ENCODE data around the gene ATG14. TPM values are rescaled to one million over a fixed set of nuclear protein-coding genes. Genes with fewer than 3 reads are reported as not detected.

ATG14 gene
- total and polyA plus RNA-seq, 2 experiments from 2014 or later: 7.3 to 15.2 TPM

- Histone ChIP-seq H4K20me1 (replicated peaks; ENCODE audit: insufficient read depth) (0 out of 2 replicates have a peak, but pooled peaks cover 5% of the 10 kb centered on the region), H3K36me3 (ENCODE audit: insufficient read depth) (no peaks in the 10 kb centered on the region; the same call in 1 of the 2 replicates), H3K4me1 (ENCODE audit: insufficient read depth) (no peaks in the 10 kb centered on the region)
These were observed 92.9 kb downstream of the ATG14 start for GRCh38 chr14:55318694-55319093.

More at GRCh38 chr14:55318694-55319093, 92.9 kb downstream of the ATG14 start:
- Histone ChIP-seq H3K27me3 (ENCODE audit: insufficient read depth) (no peaks in the 10 kb centered on the region), H3K4me2 (no peak overlapping the region), H3F3A (replicated peaks; ENCODE audit: low read depth) (no peaks in the 10 kb centered on the region), H3K4me3 (no peak overlapping the region), H3K27ac (ENCODE audit: low read depth) (no peak overlapping the region), H3K79me2 (replicated peaks; ENCODE audit: insufficient read depth) (peaks cover 17% of the 10 kb centered on the region), H3K9me2 (ENCODE audit: insufficient read depth) (no peaks in the 10 kb centered on the region), H2AFZ (no peak overlapping the region)
- H3K27ac Mint-ChIP-seq: no peak overlapping the region
- no peaks in the 10 kb centered on the region for H3K4me1 Mint-ChIP-seq
- no peak for ATAC-seq
- TF ChIP-seq, protein P1, sequence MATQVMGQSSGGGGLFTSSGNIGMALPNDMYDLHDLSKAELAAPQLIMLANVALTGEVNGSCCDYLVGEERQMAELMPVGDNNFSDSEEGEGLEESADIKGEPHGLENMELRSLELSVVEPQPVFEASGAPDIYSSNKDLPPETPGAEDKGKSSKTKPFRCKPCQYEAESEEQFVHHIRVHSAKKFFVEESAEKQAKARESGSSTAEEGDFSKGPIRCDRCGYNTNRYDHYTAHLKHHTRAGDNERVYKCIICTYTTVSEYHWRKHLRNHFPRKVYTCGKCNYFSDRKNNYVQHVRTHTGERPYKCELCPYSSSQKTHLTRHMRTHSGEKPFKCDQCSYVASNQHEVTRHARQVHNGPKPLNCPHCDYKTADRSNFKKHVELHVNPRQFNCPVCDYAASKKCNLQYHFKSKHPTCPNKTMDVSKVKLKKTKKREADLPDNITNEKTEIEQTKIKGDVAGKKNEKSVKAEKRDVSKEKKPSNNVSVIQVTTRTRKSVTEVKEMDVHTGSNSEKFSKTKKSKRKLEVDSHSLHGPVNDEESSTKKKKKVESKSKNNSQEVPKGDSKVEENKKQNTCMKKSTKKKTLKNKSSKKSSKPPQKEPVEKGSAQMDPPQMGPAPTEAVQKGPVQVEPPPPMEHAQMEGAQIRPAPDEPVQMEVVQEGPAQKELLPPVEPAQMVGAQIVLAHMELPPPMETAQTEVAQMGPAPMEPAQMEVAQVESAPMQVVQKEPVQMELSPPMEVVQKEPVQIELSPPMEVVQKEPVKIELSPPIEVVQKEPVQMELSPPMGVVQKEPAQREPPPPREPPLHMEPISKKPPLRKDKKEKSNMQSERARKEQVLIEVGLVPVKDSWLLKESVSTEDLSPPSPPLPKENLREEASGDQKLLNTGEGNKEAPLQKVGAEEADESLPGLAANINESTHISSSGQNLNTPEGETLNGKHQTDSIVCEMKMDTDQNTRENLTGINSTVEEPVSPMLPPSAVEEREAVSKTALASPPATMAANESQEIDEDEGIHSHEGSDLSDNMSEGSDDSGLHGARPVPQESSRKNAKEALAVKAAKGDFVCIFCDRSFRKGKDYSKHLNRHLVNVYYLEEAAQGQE (IDR thresholded peaks at IDR 0.05; ENCODE audit: unreplicated experiment): no peak
- TF ChIP-seq EZH2 (IDR thresholded peaks at IDR 0.05; ENCODE audit: low read depth, unreplicated experiment): no peak
- no peak for TF ChIP-seq ZNF114 (CRISPR knock-in tag; IDR thresholded peaks at IDR 0.05)
- no peak for TF ChIP-seq ZNF331 (CRISPR knock-in tag; IDR thresholded peaks at IDR 0.05; ENCODE audit: low read depth)
- TF ChIP-seq STAT1 (IDR thresholded peaks at IDR 0.05; ENCODE audit: unreplicated experiment): no peak
- no peak for TF ChIP-seq EZH2phosphoT487 (IDR thresholded peaks at IDR 0.05; ENCODE audit: unreplicated experiment)
- TF ChIP-seq ETS1 (IDR thresholded peaks at IDR 0.05): no peak
- TF ChIP-seq, protein P2, sequence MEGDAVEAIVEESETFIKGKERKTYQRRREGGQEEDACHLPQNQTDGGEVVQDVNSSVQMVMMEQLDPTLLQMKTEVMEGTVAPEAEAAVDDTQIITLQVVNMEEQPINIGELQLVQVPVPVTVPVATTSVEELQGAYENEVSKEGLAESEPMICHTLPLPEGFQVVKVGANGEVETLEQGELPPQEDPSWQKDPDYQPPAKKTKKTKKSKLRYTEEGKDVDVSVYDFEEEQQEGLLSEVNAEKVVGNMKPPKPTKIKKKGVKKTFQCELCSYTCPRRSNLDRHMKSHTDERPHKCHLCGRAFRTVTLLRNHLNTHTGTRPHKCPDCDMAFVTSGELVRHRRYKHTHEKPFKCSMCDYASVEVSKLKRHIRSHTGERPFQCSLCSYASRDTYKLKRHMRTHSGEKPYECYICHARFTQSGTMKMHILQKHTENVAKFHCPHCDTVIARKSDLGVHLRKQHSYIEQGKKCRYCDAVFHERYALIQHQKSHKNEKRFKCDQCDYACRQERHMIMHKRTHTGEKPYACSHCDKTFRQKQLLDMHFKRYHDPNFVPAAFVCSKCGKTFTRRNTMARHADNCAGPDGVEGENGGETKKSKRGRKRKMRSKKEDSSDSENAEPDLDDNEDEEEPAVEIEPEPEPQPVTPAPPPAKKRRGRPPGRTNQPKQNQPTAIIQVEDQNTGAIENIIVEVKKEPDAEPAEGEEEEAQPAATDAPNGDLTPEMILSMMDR (conservative IDR thresholded peaks at IDR 0.05; ENCODE audit: low read depth in 2 of 2): no peak
- TF ChIP-seq CREB1 (CRISPR knock-in tag; IDR thresholded peaks at IDR 0.05; ENCODE audit: low read depth): no peak
- no peak for TF ChIP-seq ZNF462 (CRISPR knock-in tag; IDR thresholded peaks at IDR 0.05)
- no peak for TF ChIP-seq POLR2AphosphoS5 (IDR thresholded peaks at IDR 0.05; ENCODE audit: low read depth)
- no peak for TF ChIP-seq JUNB (IDR thresholded peaks at IDR 0.05; ENCODE audit: unreplicated experiment)
- no peak for TF ChIP-seq NANOG (IDR thresholded peaks at IDR 0.05; ENCODE audit: borderline replicate concordance)
- peaks cover 3% of the 10 kb centered on the region for H3K9me3 Mint-ChIP-seq
- peaks cover 15% of the 10 kb centered on the region; the same call in 2 of the 3 replicates for H3K36me3 Mint-ChIP-seq (ENCODE audit: low read depth)
- H3K27me3 Mint-ChIP-seq (ENCODE audit: insufficient read depth, low read depth, poor library complexity): peaks cover 6% of the 10 kb centered on the region
- no peak overlapping the region for H3K4me3 Mint-ChIP-seq
- DNase-seq (ENCODE audit: low spot score): no peak

Measured in GM23338 (cell line).